HCT116 (cell line): ENCODE results near the gene SPOPL. TPM values are rescaled to one million over a fixed set of nuclear protein-coding genes. Genes with fewer than 3 reads are reported as not detected.
"Not testable (repeated sequence)": the region's sequence is repeated elsewhere in the genome, so short reads cannot be mapped to it uniquely, and the experiment has no call there.

Experiments
- ATAC-seq: fragments of 200-7000 bp; cut with Tn5 transposase; 2 replicates; pipeline ENCODE4 v1.9.1; 2020; ENCODE audit warnings: mild to moderate bottlenecking, moderate library complexity
- BruUV-seq: library from RNA; stranded (reverse); fragments of 400-500 nt; replicated peaks from 2 replicates; lab custom pipeline; 2021; lab: Mats Ljungman, UMichigan
- CTCF ChIA-PET: fragments of 300-600 bp; sonication (Branson Sonifier 250); formaldehyde crosslinking; loops from one replicate; lab custom pipeline; 2021; ENCODE audit warnings: antibody characterized with exemption; lab: Charles Lee
- POLR2A ChIA-PET: fragments of 300-600, 350-600 bp; sonication (Branson Sonifier 250); formaldehyde crosslinking; loops from one replicate; lab custom pipeline; 2021; ENCODE audit warnings: antibody characterized with exemption; lab: Charles Lee
- RAD21 ChIA-PET, 2 experiments: fragments of 300-600 bp; sonication (Branson Sonifier 250); formaldehyde crosslinking; loops; one replicate each; lab custom pipeline; 2023; ENCODE audit warnings: low total read pairs in 2 of 2; ENCODE audit not compliant: uncharacterized antibody in 2 of 2, unreplicated experiment in 2 of 2, low non-redundant PET in 1 of 2; lab: Charles Lee
- DNase-seq: peaks from one replicate; pipeline ENCODE4 v3.0.0-alpha.2; 2010; ENCODE audit warnings: low read depth, low spot score
- H2AFZ ChIP-seq: fragments of 200-600 bp; shearing (Covaris generic), sonication (generic); 2 replicates; pipeline ENCODE4 v1.6.1; 2017; ENCODE audit warnings: low read depth, mixed run types, mixed read lengths, antibody characterized with exemption, low read length; ENCODE audit not compliant: poor library complexity, severe bottlenecking
- H3K27ac ChIP-seq: 2 replicates; pipeline ENCODE4 v1.5.1; 2012; ENCODE audit warnings: low read depth, low read length
- H3K27me3 ChIP-seq: fragments of 200-600 bp; sonication (generic); 2 replicates; pipeline ENCODE4 v1.6.1; 2016; ENCODE audit warnings: mixed run types, low read length, mixed read lengths; ENCODE audit not compliant: insufficient read depth
- H3K36me3 ChIP-seq, 2 experiments: fragments of 200-500 bp in 1 of 2; fragments of 200-600 bp in 1 of 2; sonication (Bioruptor generic) in 1 of 2; sonication (generic) in 1 of 2; 2 replicates each; pipeline versions ENCODE4 v1.5.1 to v1.6.1; 2014 to 2016; ENCODE audit warnings: low read length in 2 of 2, inconsistent platforms in 1 of 2, mixed read lengths in 1 of 2, mixed run types in 1 of 2; ENCODE audit not compliant: insufficient read depth in 2 of 2, control insufficient read depth in 1 of 2
- H3K4me1 ChIP-seq, 2 experiments: fragments of 200-600 bp in 1 of 2; sonication (generic) in 1 of 2; 2 replicates each; pipeline versions ENCODE4 v1.5.1 to v1.6.1; 2012 to 2017; ENCODE audit warnings: low read length in 2 of 2, inconsistent platforms in 1 of 2, mild to moderate bottlenecking in 1 of 2, mixed read lengths in 1 of 2, mixed run types in 1 of 2, moderate library complexity in 1 of 2; ENCODE audit not compliant: insufficient read depth in 2 of 2, control insufficient read depth in 1 of 2
- H3K4me2 ChIP-seq: fragments of 200-600 bp; sonication (generic); 2 replicates; pipeline ENCODE4 v1.6.1; 2017; ENCODE audit warnings: mixed run types, low read length, mixed read lengths
- H3K4me3 ChIP-seq, 2 experiments: fragments of 200-600 bp in 1 of 2; sonication (generic) in 1 of 2; replicated peaks in 1 of 2; 2 replicates each; pipeline ENCODE4 v1.5.1; 2011 to 2016; ENCODE audit warnings: low read length in 2 of 2, control low read depth in 1 of 2, low read depth in 1 of 2, mild to moderate bottlenecking in 1 of 2, mixed read lengths in 1 of 2, mixed run types in 1 of 2
- H3K79me2 ChIP-seq: fragments of 200-600 bp; sonication (generic); 2 replicates; pipeline ENCODE4 v1.6.1; 2017; ENCODE audit warnings: mild to moderate bottlenecking, mixed run types, low read length, moderate library complexity, mixed read lengths; ENCODE audit not compliant: insufficient read depth
- H3K9ac ChIP-seq: fragments of 200-600 bp; sonication (generic); 2 replicates; pipeline ENCODE4 v1.6.1; 2016; ENCODE audit warnings: low read length, mixed read lengths
- H3K9me2 ChIP-seq: fragments of 200-600 bp; sonication (generic), shearing (Covaris generic); 2 replicates; pipeline ENCODE4 v1.6.1; 2017; ENCODE audit warnings: mixed run types, mild to moderate bottlenecking, moderate library complexity; ENCODE audit not compliant: insufficient read depth
- H3K9me3 ChIP-seq, 2 experiments: fragments of 200-500 bp in 1 of 2; fragments of 200-600 bp in 1 of 2; sonication (Bioruptor generic) in 1 of 2; sonication (generic) in 1 of 2; 2 replicates each; pipeline ENCODE4 v1.6.1; 2014 to 2017; ENCODE audit warnings: low read length in 2 of 2, mixed read lengths in 2 of 2, inconsistent platforms in 1 of 2, low read depth in 1 of 2, mild to moderate bottlenecking in 1 of 2, mixed run types in 1 of 2, moderate library complexity in 1 of 2; ENCODE audit not compliant: control insufficient read depth in 1 of 2, insufficient read depth in 1 of 2
- H4K20me1 ChIP-seq: fragments of 200-600 bp; sonication (generic), shearing (Covaris generic); 2 replicates; pipeline ENCODE4 v1.6.1; 2017; ENCODE audit warnings: mixed run types, mild to moderate bottlenecking, moderate library complexity; ENCODE audit not compliant: insufficient read depth
- ELF1 ChIP-seq: IDR thresholded peaks from 2 replicates; pipeline ENCODE4 v1.6.1; 2012; ENCODE audit warnings: low read depth, borderline replicate concordance
- FOSL1 ChIP-seq: IDR thresholded peaks from 2 replicates; pipeline ENCODE4 v1.6.1; 2012; ENCODE audit warnings: low read depth
- JUND ChIP-seq: IDR thresholded peaks from 2 replicates; pipeline ENCODE4 v1.6.1; 2012
- POLR2A ChIP-seq: IDR thresholded peaks from 2 replicates; pipeline ENCODE4 v1.7.0; 2011; ENCODE audit warnings: borderline replicate concordance; ENCODE audit not compliant: insufficient read depth, insufficient read length; ENCODE audit errors: extremely low read depth
- TCF7L2 ChIP-seq: IDR thresholded peaks from 2 replicates; pipeline ENCODE4 v1.7.0; 2011; ENCODE audit warnings: borderline replicate concordance, inconsistent platforms; ENCODE audit not compliant: insufficient read depth, insufficient read length; ENCODE audit errors: extremely low read depth
- YY1 ChIP-seq: IDR thresholded peaks from 2 replicates; pipeline ENCODE4 v1.6.1; 2011; ENCODE audit warnings: low read length, low read depth, moderate library complexity, mild to moderate bottlenecking; ENCODE audit not compliant: insufficient replicate concordance; ENCODE audit errors: extremely low read depth
- intact Hi-C: fragments of 100-400 bp; cut with micrococcal nuclease; formaldehyde crosslinking; loops from 2 replicates; pipeline ENCODE4 v1.10.0; 2022
- total RNA-seq: library from RNA; stranded (reverse); gene quantifications from one replicate; pipeline ENCODE4 v1.2.1, GENCODE V29; 2021; ENCODE audit not compliant: unreplicated experiment
- TF ChIP-seq, protein P1 (sequence below): IDR thresholded peaks from 2 replicates; pipeline ENCODE4 v1.6.1; 2012; ENCODE audit warnings: low read depth

SPOPL gene
- total RNA-seq, 1 experiment from 2014 or later = 48.3 TPM

DNA sequence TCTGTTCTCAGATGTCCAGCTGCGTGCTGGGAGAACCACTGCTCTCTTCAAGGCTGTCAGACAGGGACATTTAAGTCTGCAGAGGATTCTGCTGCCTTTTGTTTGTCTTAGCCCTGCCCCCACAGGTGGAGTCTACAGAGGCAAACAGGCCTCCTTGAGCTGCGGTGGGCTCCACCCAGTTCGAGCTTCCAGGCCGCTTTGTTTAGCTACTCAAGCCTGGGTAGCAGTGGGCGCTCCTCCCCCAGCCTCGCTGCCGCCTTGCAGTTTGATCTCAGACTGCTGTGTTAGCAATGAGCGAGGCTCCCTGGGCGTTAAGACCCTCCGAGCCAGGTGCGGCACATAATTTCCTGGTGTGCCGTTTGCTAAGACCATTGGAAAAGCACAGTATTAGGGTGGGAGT lies 42.6 kb downstream of the SPOPL start:
- DNase-seq, H3K4me1 ChIP-seq, H3K27me3 ChIP-seq, RAD21 ChIA-PET, H3K4me2 ChIP-seq, H4K20me1 ChIP-seq, H2AFZ ChIP-seq, CTCF ChIA-PET, H3K4me3 ChIP-seq, H3K9ac ChIP-seq, ATAC-seq, intact Hi-C loops, H3K9me2 ChIP-seq, H3K9me3 ChIP-seq, H3K36me3 ChIP-seq, BruUV-seq, H3K27ac ChIP-seq: not testable (repeated sequence)
- POLR2A ChIA-PET = interaction anchor here (1.6 kb wide), 1 partner anchor 11 kb away, joined by 3 read pairs; no protein-coding TSS in a partner anchor
- H3K79me2 ChIP-seq = peaks cover 43% of the 10 kb centered on the region

DNA sequence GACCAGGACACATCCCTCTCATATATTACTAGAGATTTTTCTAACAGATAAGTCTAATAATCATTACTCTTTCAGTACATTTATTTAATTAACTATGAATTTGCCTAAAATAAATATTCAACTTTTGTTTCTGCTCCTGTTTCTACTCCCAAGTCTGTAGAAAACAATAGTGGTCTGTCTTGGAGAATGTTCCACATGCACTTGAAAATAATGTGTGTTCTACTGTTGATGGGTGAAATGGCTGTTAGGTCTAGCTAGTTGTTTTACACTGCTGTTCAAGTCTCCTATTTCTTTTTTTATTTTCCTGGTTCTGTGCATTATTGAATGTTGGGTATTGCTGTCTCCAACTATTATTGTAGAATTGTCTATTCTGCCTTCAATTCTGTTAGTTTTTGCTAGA lies 47.2 kb downstream of the SPOPL start:
- Histone ChIP-seq H3K4me1 (no peaks in the 10 kb centered on the region), H3K9me3 (no peaks in the 10 kb centered on the region), H3K9ac (no peak overlapping the region), H3K9me2 (no peaks in the 10 kb centered on the region), H4K20me1 (no peaks in the 10 kb centered on the region), H3K27me3 (no peaks in the 10 kb centered on the region), H3K27ac (no peak overlapping the region), H3K4me3 (no peak overlapping the region), H3K36me3 (0 out of 4 replicates have a peak, but pooled peaks cover 0 to 2% of the 10 kb centered on the region in 2 experiments), H3K79me2 (peaks cover 47% of the 10 kb centered on the region), H3K4me2 (no peak overlapping the region)
- ChIA-PET RAD21 (no interaction called here), POLR2A (no interaction called here)
- intact Hi-C loops = no loop called here
- no peak for ATAC-seq
- BruUV-seq = no TSS peak
- no peak for DNase-seq
- no peak for TF ChIP-seq ELF1
- TF ChIP-seq JUND = no peak
- TF ChIP-seq, protein P1, sequence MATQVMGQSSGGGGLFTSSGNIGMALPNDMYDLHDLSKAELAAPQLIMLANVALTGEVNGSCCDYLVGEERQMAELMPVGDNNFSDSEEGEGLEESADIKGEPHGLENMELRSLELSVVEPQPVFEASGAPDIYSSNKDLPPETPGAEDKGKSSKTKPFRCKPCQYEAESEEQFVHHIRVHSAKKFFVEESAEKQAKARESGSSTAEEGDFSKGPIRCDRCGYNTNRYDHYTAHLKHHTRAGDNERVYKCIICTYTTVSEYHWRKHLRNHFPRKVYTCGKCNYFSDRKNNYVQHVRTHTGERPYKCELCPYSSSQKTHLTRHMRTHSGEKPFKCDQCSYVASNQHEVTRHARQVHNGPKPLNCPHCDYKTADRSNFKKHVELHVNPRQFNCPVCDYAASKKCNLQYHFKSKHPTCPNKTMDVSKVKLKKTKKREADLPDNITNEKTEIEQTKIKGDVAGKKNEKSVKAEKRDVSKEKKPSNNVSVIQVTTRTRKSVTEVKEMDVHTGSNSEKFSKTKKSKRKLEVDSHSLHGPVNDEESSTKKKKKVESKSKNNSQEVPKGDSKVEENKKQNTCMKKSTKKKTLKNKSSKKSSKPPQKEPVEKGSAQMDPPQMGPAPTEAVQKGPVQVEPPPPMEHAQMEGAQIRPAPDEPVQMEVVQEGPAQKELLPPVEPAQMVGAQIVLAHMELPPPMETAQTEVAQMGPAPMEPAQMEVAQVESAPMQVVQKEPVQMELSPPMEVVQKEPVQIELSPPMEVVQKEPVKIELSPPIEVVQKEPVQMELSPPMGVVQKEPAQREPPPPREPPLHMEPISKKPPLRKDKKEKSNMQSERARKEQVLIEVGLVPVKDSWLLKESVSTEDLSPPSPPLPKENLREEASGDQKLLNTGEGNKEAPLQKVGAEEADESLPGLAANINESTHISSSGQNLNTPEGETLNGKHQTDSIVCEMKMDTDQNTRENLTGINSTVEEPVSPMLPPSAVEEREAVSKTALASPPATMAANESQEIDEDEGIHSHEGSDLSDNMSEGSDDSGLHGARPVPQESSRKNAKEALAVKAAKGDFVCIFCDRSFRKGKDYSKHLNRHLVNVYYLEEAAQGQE = no peak
- TF ChIP-seq TCF7L2 = no peak
- no peak for TF ChIP-seq POLR2A
- TF ChIP-seq FOSL1 = no peak
- TF ChIP-seq YY1 = no peak
- TF ChIP-seq, all 23 proteins: peak for 0
- H2AFZ ChIP-seq = no peak overlapping the region
- CTCF ChIA-PET = no interaction called here
